ENCODE data around the gene PIGU.

DNA sequence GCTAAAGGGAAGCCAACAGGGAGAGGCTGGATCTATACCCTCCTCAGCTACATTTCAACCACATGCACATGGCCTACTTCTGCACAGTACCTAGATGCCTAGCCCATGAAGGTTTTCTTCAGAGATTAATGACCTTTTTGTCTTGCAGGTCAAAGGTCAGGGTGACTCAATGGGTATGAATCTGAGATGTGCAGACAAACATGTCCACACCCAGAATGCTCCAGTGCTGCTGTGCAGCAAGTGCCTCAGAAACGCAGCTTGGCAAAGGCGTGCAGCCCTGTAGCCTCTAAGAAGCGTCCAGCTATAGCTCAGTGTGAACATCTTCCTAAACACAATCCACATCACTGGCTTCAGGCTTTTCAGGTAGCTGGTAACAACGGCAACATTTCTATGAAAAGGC is 94.0 kb downstream of the PIGU start:
- TF ChIP-seq CTCF (IDR thresholded peaks at IDR 0.05): no peak
- TF ChIP-seq POLR2A (IDR thresholded peaks at IDR 0.05): no peak
